Nephron (organoid): ENCODE data around the gene CROCC2.
A peak's percentile ranks its signal among the peaks of the same experiment; 100 is the strongest.

Experiments used
- H3K27ac Mint-ChIP-seq, 3 experiments: 2 replicates each; pipeline ENCODE4 v1.8.0; 2020; ENCODE audit warnings: mixed read lengths in 3 of 3, mild to moderate bottlenecking in 2 of 3, moderate library complexity in 1 of 3
- H3K27me3 Mint-ChIP-seq: 2 replicates; pipeline ENCODE4 v1.8.0; 2021; ENCODE audit warnings: low read depth, mild to moderate bottlenecking, moderate library complexity, mixed read lengths
- H3K36me3 Mint-ChIP-seq: 2 replicates; pipeline ENCODE4 v1.8.0; 2020; ENCODE audit warnings: low read depth, mixed read lengths
- H3K4me1 Mint-ChIP-seq: 2 replicates; pipeline ENCODE4 v1.8.0; 2020; ENCODE audit warnings: mixed read lengths
- H3K4me3 Mint-ChIP-seq, 3 experiments: 2 replicates each; pipeline ENCODE4 v1.8.0; 2020; ENCODE audit warnings: mild to moderate bottlenecking in 3 of 3, mixed read lengths in 3 of 3, moderate library complexity in 2 of 3
- H3K9me3 Mint-ChIP-seq: 2 replicates; pipeline ENCODE4 v1.8.0; 2020; ENCODE audit warnings: mixed read lengths
- TF ChIP-seq, protein P1 (sequence below), 3 experiments: fragments of 200-600 bp; sonication (generic); IDR thresholded peaks; one replicate each; pipeline ENCODE4 v1.5.0; 2021; ENCODE audit warnings: antibody characterized with exemption in 3 of 3; ENCODE audit not compliant: unreplicated experiment in 3 of 3

CROCC2 gene

DNA sequence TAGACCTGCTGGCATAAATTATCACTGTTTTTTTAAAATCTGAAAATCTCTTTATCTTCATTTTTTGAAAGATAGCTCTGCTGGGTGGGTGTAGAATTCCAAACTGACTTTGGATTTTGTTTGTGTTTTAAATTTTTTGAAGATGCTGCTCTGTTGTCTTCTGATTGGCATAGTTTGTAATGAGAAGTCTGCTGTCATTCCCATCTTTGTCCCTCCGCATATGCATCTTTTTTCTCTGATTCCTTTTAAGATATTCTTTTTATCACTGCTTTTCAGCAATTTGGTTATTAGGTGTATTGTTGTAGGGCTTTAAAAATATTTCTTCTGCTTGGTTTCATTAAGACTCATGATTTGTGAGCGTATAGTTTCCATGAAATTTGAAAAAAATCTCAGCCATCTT lies 99.4 kb downstream of the CROCC2 start:
- peaks cover 23% of the 10 kb centered on the region for H3K9me3 Mint-ChIP-seq
- peaks cover 37% of the 10 kb centered on the region for H3K36me3 Mint-ChIP-seq
- TF ChIP-seq, protein P1, sequence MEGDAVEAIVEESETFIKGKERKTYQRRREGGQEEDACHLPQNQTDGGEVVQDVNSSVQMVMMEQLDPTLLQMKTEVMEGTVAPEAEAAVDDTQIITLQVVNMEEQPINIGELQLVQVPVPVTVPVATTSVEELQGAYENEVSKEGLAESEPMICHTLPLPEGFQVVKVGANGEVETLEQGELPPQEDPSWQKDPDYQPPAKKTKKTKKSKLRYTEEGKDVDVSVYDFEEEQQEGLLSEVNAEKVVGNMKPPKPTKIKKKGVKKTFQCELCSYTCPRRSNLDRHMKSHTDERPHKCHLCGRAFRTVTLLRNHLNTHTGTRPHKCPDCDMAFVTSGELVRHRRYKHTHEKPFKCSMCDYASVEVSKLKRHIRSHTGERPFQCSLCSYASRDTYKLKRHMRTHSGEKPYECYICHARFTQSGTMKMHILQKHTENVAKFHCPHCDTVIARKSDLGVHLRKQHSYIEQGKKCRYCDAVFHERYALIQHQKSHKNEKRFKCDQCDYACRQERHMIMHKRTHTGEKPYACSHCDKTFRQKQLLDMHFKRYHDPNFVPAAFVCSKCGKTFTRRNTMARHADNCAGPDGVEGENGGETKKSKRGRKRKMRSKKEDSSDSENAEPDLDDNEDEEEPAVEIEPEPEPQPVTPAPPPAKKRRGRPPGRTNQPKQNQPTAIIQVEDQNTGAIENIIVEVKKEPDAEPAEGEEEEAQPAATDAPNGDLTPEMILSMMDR (IDR thresholded peaks at IDR 0.05; ENCODE audit: unreplicated experiment in 3 of 3), result no peak
- H3K4me3 Mint-ChIP-seq, result no peak overlapping the region
- peaks cover 20% of the 10 kb centered on the region for H3K27me3 Mint-ChIP-seq
- H3K4me1 Mint-ChIP-seq, result peaks cover 6% of the 10 kb centered on the region
- H3K27ac Mint-ChIP-seq, result no peak overlapping the region

DNA sequence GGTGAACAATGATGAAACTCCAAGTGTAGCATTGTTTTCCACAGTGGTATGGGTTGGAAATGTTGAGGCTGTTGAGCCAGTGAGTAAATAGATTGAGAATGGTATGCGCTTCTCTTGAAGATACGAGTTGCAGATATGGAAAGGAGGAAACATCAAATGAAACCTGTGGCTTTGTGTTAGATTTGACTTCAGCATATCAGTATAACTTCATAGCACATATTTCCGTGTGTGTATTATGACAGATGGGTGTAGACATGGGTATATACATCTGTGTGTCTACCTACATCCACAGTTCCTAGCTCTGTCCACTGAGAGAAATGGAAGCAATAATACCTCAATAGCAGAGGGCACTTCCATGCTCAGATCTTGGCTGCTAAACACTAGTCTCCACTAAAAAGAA lies 100.3 kb downstream of the CROCC2 start:
- Mint-ChIP-seq H3K9me3 (peaks cover 23% of the 10 kb centered on the region), H3K4me3 (no peak overlapping the region), H3K27me3 (peaks cover 12% of the 10 kb centered on the region), H3K4me1 (no peaks in the 10 kb centered on the region), H3K36me3 (peaks cover 34% of the 10 kb centered on the region), H3K27ac (no peak overlapping the region)
- TF ChIP-seq, protein P1 (IDR thresholded peaks at IDR 0.05; ENCODE audit: unreplicated experiment in 3 of 3), result no peak

DNA sequence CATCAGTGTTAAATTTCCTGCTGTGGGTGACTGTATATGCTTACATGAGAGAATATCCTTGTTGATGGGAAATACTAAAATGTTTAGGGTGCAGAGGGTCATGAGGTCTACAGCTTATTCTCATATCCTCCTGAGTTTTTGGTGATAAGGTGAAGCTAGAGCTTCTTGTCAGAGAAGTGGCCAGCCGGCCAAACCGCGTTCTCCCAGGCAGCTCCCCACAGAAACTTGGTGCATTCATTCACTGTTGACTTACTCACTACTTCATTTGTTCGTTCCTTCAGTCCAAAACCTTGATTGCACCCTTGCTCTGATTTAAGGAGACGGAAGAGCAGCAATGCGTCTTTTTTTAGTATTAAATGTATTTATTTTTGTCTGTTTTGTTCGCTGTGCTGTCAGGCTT lies 101.0 kb downstream of the CROCC2 start:
- Mint-ChIP-seq H3K36me3 (peaks cover 33% of the 10 kb centered on the region), H3K4me3 (no peak overlapping the region), H3K27ac (no peak overlapping the region), H3K27me3 (peaks cover 10% of the 10 kb centered on the region), H3K4me1 (no peaks in the 10 kb centered on the region), H3K9me3 (peaks cover 23% of the 10 kb centered on the region)
- TF ChIP-seq, protein P1 (IDR thresholded peaks at IDR 0.05; ENCODE audit: unreplicated experiment in 3 of 3), result no peak

DNA sequence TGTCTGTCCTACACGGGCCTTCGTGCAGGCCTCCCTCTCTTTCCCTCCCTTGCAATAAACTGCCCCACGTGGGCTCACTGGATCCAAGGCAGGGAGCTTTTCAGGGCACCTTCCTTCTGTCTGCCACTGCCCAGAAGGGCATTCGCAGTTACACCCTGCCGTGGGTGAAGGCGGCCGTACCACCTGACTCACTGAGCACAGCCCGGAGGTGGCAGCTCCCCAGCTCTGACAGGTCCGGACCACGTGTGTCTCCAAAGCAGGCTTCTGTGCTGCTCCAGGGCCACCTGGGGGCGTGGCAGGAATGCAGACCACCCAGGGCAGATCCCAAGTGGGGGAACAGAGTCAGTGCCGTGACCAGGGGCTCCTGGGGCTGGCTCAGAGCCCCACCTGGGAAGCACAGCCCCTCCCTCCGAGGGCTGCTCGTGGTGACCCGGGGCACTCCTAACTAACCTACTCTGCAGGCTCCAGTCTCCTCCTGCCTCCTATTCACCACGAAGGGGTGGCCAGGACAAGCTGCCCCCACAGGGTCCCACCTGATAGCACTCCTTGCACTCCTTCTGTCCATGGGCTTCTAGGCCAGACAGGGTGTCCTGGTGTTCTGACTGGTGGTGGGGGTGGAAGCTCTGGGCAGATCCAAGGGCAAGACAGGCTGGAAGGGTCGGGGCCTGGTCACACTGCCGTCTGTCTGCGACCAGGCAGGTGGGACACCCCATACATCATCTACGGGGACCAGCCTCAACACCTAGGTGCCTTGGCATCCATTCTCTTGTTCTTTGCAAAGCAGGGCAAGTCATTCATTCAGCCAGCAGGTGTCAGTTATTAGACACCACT lies 102.0 kb downstream of the CROCC2 start:
- H3K36me3 Mint-ChIP-seq, result peaks cover 27% of the 10 kb centered on the region
- H3K4me3 Mint-ChIP-seq, result no peak overlapping the region
- TF ChIP-seq, protein P1 (IDR thresholded peaks at IDR 0.05; ENCODE audit: unreplicated experiment in 3 of 3), result no peak
- H3K4me1 Mint-ChIP-seq, result peaks cover 4% of the 10 kb centered on the region
- H3K27me3 Mint-ChIP-seq, result peaks cover 10% of the 10 kb centered on the region
- no peak overlapping the region for H3K27ac Mint-ChIP-seq
- H3K9me3 Mint-ChIP-seq, result peaks cover 23% of the 10 kb centered on the region

DNA sequence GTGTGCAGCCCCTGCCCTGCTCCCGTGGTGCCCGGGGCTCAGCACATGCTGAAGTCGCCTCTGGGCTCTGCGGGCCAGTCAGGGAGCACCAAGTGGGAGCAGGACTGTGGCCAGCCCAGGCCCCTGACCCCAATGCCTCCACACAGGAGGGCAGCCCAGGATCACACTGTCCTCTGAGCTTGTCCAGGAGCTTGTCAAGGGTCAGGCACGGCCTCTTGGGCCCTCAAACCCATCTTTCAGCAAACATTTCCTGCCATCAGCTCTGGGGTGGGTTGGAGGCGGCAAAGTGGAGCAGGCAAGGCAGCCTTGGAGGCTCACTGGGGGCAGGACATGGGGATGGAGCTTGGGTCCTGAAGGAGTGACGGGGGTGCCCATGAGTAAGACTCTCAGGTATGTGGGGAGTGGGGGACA lies 102.6 kb downstream of the CROCC2 start:
- peaks cover 20% of the 10 kb centered on the region for H3K9me3 Mint-ChIP-seq
- peaks cover 10% of the 10 kb centered on the region for H3K27me3 Mint-ChIP-seq
- H3K4me1 Mint-ChIP-seq, result peaks cover 4% of the 10 kb centered on the region
- TF ChIP-seq, protein P1 (IDR thresholded peaks at IDR 0.05; ENCODE audit: unreplicated experiment in 3 of 3), result no peak
- peak overlapping the region in 1 of 3 experiments; percentile 23 for H3K4me3 Mint-ChIP-seq
- peaks cover 20% of the 10 kb centered on the region for H3K36me3 Mint-ChIP-seq
- peak overlapping the region in 2 of 3 experiments; percentile 17 to 79 for H3K27ac Mint-ChIP-seq

DNA sequence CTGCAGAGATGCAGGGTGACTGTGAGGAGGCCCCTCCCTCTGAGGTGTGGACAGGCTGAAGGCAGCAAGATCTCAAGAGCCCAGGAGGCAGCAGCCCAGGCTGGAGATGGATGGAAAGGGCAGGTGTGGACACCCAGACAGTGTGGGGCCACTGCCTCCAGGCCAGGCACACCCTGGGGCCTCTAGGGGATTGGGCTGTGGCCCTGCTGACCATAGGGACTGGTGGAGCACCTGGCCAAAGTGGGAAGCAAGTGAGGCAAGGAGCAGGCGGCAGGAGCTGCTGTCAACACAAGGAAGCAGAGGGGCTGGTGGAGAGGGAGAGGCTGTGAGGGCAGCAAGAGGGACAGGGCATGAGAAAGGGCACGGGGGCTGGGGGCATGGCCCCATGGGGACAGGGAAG lies 103.1 kb downstream of the CROCC2 start:
- peaks cover 4% of the 10 kb centered on the region for H3K4me1 Mint-ChIP-seq
- peak overlapping the region in 2 of 3 experiments; percentile 17 to 79 for H3K27ac Mint-ChIP-seq
- H3K9me3 Mint-ChIP-seq, result peaks cover 15% of the 10 kb centered on the region
- H3K4me3 Mint-ChIP-seq, result peak overlapping the region in 2 of 3 experiments; percentile 23 to 41
- TF ChIP-seq, protein P1 (IDR thresholded peaks at IDR 0.05; ENCODE audit: unreplicated experiment in 3 of 3), result no peak
- peaks cover 6% of the 10 kb centered on the region for H3K27me3 Mint-ChIP-seq
- peaks cover 16% of the 10 kb centered on the region for H3K36me3 Mint-ChIP-seq
